ENCODE measurements around the gene UBQLN2.

UBQLN2 gene

DNA sequence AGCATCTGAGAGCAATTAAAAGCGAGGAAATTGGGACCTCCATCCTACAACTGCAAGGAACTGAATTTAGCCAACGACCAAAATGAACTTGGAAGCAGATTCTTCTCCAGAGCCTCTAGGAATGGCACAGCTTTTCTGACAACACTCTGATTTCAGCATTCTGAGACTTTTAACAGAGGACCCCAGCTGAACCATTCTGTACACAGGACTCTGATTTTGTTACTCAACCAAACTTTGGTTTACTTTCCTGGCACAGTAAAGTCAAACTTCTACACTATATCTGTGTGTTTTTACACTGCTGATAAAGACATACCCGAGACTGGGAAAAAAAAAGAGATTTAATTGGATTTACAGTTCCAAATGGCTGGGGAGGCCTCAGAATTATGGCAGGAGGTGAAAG is 37.6 kb downstream of the UBQLN2 start:
- no peak for TF ChIP-seq EZH2 (IDR thresholded peaks at IDR 0.05)
- no peak for TF ChIP-seq POLR2AphosphoS5 (IDR thresholded peaks at IDR 0.05; ENCODE audit: borderline replicate concordance, low read depth, low read length)
- no peak for TF ChIP-seq FOXP2 (optimal IDR thresholded peaks at IDR 0.05; ENCODE audit: control extremely low read depth, extremely low read length, insufficient read depth)

DNA sequence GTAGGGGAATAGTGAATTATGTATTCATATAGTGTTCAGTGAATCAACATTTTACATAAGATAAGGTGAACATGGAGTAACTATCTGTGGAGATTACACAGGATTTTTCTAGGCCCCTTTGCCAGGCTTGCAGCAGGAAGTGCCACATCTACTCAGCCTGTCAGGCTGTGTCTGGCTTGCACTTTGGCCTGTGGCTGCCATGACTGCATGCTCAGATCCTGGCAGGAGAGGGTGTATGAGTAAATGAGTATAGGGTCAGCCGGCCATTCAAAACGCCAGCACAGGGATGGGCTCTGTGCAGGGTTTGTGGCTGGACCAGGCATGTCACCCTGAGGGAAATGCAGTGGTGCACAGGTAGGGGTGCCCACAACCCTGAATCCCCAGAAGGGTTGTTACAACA is 51.9 kb downstream of the UBQLN2 start:
- H3K9me3 ChIP-seq (ENCODE audit: low read depth, low read length), result no peaks in the 10 kb centered on the region
- H3K9ac ChIP-seq (ENCODE audit: insufficient read length), result no peak overlapping the region
- no peak overlapping the region for H3K4me3 ChIP-seq
- H3K36me3 ChIP-seq (ENCODE audit: insufficient read depth, low read length), result no peaks in the 10 kb centered on the region
- no peak overlapping the region for H3K27ac ChIP-seq
- TF ChIP-seq EZH2 (IDR thresholded peaks at IDR 0.05) (no peak), FOXP2 (optimal IDR thresholded peaks at IDR 0.05; ENCODE audit: control extremely low read depth, extremely low read length, insufficient read depth) (no peak), POLR2AphosphoS5 (IDR thresholded peaks at IDR 0.05; ENCODE audit: borderline replicate concordance, low read depth, low read length) (no peak)
- no peak for DNase-seq (ENCODE audit: low read depth, low spot score)

More for the DNA sequence above, 37.6 kb downstream of the UBQLN2 start:
- H3K4me3 ChIP-seq, result no peak overlapping the region
- no peak for DNase-seq (ENCODE audit: low read depth, low spot score)
- H3K27ac ChIP-seq, result no peak overlapping the region
- no peaks in the 10 kb centered on the region for H3K36me3 ChIP-seq (ENCODE audit: insufficient read depth, low read length)
- no peak overlapping the region for H3K9ac ChIP-seq (ENCODE audit: insufficient read length)
- no peaks in the 10 kb centered on the region for H3K9me3 ChIP-seq (ENCODE audit: low read depth, low read length)
